Spinal cord (tissue), 10 donors: ENCODE measurements around the gene SARS2. TPM values are rescaled to one million over a fixed set of nuclear protein-coding genes. Genes with fewer than 3 reads are reported as not detected.

Experiments used
- DNase-seq, 6 donors: peaks; one replicate each; pipeline versions ENCODE4 v3.0.0 to v3.0.0-alpha.2; 2013 to 2015; ENCODE audit warnings: low spot score in 6 of 6, low read depth in 4 of 6
- H3K27ac ChIP-seq: one replicate; pipeline ENCODE4 v1.5.1; 2013; ENCODE audit warnings: low read depth, low read length, control low read depth
- H3K27me3 ChIP-seq: one replicate; pipeline ENCODE4 v1.6.1; 2013; ENCODE audit warnings: low read length; ENCODE audit not compliant: control insufficient read depth, insufficient read depth
- H3K36me3 ChIP-seq: one replicate; pipeline ENCODE4 v1.6.1; 2013; ENCODE audit warnings: low read length; ENCODE audit not compliant: control insufficient read depth, insufficient read depth
- H3K4me1 ChIP-seq: one replicate; pipeline ENCODE4 v1.6.1; 2013; ENCODE audit warnings: low read length; ENCODE audit not compliant: control insufficient read depth, insufficient read depth
- H3K4me3 ChIP-seq: one replicate; pipeline ENCODE4 v1.5.1; 2013; ENCODE audit warnings: low read depth, low read length, control low read depth
- H3K9me3 ChIP-seq: one replicate; pipeline ENCODE4 v1.6.1; 2013; ENCODE audit warnings: low read length; ENCODE audit not compliant: control insufficient read depth, insufficient read depth
- WGBS: methylation state at CpG from one replicate; pipeline ENCODE4 v1.1.5; 2013; ENCODE audit warnings: missing lambda C conversion rate; ENCODE audit not compliant: insufficient coverage; 5-methylcytosine and 5-hydroxymethylcytosine counted together
- polyA plus RNA-seq, 2 donors: library from polyadenylated mRNA; unstranded; fragments of 120-200 nt; gene quantifications; one replicate each; pipeline ENCODE4 v1.2.1, GENCODE V29; 2013; ENCODE audit not compliant: insufficient read length in 2 of 2
- total RNA-seq, 2 donors: library from RNA; depleted of rRNA in 1 of 2; stranded (reverse); fragments of 120-200 nt in 1 of 2; fragments of >200 nt in 1 of 2; gene quantifications; one replicate each; pipeline versions ENCODE4 v1.2.3 to v1.2.4, GENCODE V29; 2013 to 2014
- donor health status: healthy.

SARS2 gene
- total and polyA plus RNA-seq, 4 donors, result 8.1 to 47.7 (median 26.9) TPM

- WGBS, result 75% methylated on average over 19 of the region's 21 CpGs
- Histone ChIP-seq H3K27me3 (no peaks in the 10 kb centered on the region), H3K36me3 (peaks cover 72% of the 10 kb centered on the region), H3K9me3 (no peaks in the 10 kb centered on the region), H3K27ac (no peak overlapping the region), H3K4me3 (no peak overlapping the region), H3K4me1 (peaks cover 5% of the 10 kb centered on the region)
- DNase-seq, result peak in 1 of 6 donors; percentile 9
Measured at GRCh38 chr19:38919837-38920601, 10.5 kb downstream of the SARS2 start.

GRCh38 chr19:38918526-38918925, 12.0 kb downstream of the SARS2 start:
- no peak for DNase-seq
- Histone ChIP-seq H3K9me3 (no peaks in the 10 kb centered on the region), H3K27me3 (no peaks in the 10 kb centered on the region), H3K4me1 (peaks cover 5% of the 10 kb centered on the region), H3K36me3 (peaks cover 61% of the 10 kb centered on the region), H3K27ac (no peak overlapping the region), H3K4me3 (no peak overlapping the region)
- WGBS, result 94% methylated on average over 10 of the region's 10 CpGs

- H3K4me3 ChIP-seq, result no peak overlapping the region
- peaks cover 59% of the 10 kb centered on the region for H3K36me3 ChIP-seq
- DNase-seq, result no peak
- H3K27me3 ChIP-seq, result no peaks in the 10 kb centered on the region
- H3K27ac ChIP-seq, result no peak overlapping the region
- 90% methylated on average over 8 of the region's 13 CpGs for WGBS
- no peaks in the 10 kb centered on the region for H3K9me3 ChIP-seq
- peaks cover 5% of the 10 kb centered on the region for H3K4me1 ChIP-seq
Measured at GRCh38 chr19:38917921-38918491, 12.6 kb downstream of the SARS2 start.

GRCh38 chr19:38917516-38917915, 13.0 kb downstream of the SARS2 start:
- Histone ChIP-seq H3K4me3 (no peak overlapping the region), H3K9me3 (no peaks in the 10 kb centered on the region), H3K4me1 (peaks cover 6% of the 10 kb centered on the region), H3K27me3 (no peaks in the 10 kb centered on the region), H3K36me3 (peaks cover 59% of the 10 kb centered on the region), H3K27ac (no peak overlapping the region)
- 96% methylated on average over 6 of the region's 9 CpGs for WGBS
- no peak for DNase-seq

GRCh38 chr19:38915329-38916321, 14.9 kb downstream of the SARS2 start:
- 95% methylated on average over 43 of the region's 44 CpGs for WGBS
- peaks cover 2% of the 10 kb centered on the region for H3K27me3 ChIP-seq

GRCh38 chr19:38913958-38914357, 16.6 kb downstream of the SARS2 start:
- DNase-seq, result no peak
- no peak overlapping the region for H3K27ac ChIP-seq
- peaks cover 35% of the 10 kb centered on the region for H3K36me3 ChIP-seq
- 93% methylated on average over 8 of the region's 8 CpGs for WGBS
- H3K4me1 ChIP-seq, result peaks cover 11% of the 10 kb centered on the region
- H3K9me3 ChIP-seq, result no peaks in the 10 kb centered on the region
- H3K4me3 ChIP-seq, result no peak overlapping the region
- peaks cover 2% of the 10 kb centered on the region for H3K27me3 ChIP-seq

More at GRCh38 chr19:38915329-38916321, 14.9 kb downstream of the SARS2 start:
- H3K4me1 ChIP-seq, result peaks cover 16% of the 10 kb centered on the region
- H3K9me3 ChIP-seq, result no peaks in the 10 kb centered on the region
- H3K36me3 ChIP-seq, result peaks cover 42% of the 10 kb centered on the region
- DNase-seq, result no peak
- H3K27ac ChIP-seq, result no peak overlapping the region
- no peak overlapping the region for H3K4me3 ChIP-seq

GRCh38 chr19:38912600-38913514, 17.7 kb downstream of the SARS2 start:
- 82% methylated on average over 9 of the region's 12 CpGs for WGBS
- no peaks in the 10 kb centered on the region for H3K9me3 ChIP-seq
- no peak overlapping the region for H3K4me3 ChIP-seq
- peaks cover 2% of the 10 kb centered on the region for H3K27me3 ChIP-seq
- H3K4me1 ChIP-seq, result peaks cover 11% of the 10 kb centered on the region
- no peak for DNase-seq
- H3K27ac ChIP-seq, result no peak overlapping the region
- peaks cover 32% of the 10 kb centered on the region for H3K36me3 ChIP-seq

GRCh38 chr19:38911388-38912001, 19.1 kb downstream of the SARS2 start:
- Histone ChIP-seq H3K36me3 (peaks cover 45% of the 10 kb centered on the region), H3K27ac (no peak overlapping the region), H3K4me3 (no peak overlapping the region), H3K9me3 (no peaks in the 10 kb centered on the region), H3K4me1 (peaks cover 11% of the 10 kb centered on the region), H3K27me3 (peaks cover 2% of the 10 kb centered on the region)
- DNase-seq, result no peak
- 42% methylated on average over 13 of the region's 16 CpGs for WGBS
